Keratinocyte (primary cell): ENCODE measurements around the gene CNNM1.

Experiments
- EZH2 ChIP-seq: IDR thresholded peaks from one replicate; pipeline ENCODE4 v1.6.1; 2012; ENCODE audit warnings: inconsistent platforms, mild to moderate bottlenecking, low read length, moderate library complexity
- TF ChIP-seq, protein P1 (sequence below), 3 experiments: IDR thresholded peaks in 1 of 3; conservative IDR thresholded peaks in 1 of 3; optimal IDR thresholded peaks in 1 of 3; 2 replicates in 2 of 3; 3 replicates in 1 of 3; pipeline versions ENCODE3 to v1.5.1; 2011; ENCODE audit warnings: low read length in 3 of 3, mild to moderate bottlenecking in 3 of 3, moderate library complexity in 2 of 3, control low read depth in 1 of 3, inconsistent platforms in 1 of 3; ENCODE audit not compliant: insufficient read depth in 2 of 3; ENCODE audit errors: extremely low read depth in 1 of 3

DNA sequence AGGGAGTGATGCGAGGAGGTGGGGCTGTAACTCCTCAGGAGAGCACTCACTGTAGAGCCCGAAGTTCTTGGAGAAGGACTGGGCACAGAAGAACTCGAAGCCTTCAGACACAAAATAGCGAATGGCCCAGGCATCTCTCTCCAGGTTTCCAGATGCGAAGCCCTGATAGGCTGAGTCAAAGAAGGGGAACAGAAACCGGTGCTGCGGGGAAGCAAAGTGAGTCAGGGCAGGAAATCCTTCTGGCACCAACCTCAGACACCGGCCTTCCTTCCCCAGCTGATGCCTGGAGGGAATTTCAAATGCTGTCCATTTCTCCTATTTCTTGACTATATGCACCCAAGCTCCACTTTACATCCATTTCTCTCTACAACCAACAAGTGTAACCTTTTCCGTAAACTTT is 74.5 kb downstream of the CNNM1 start:
- no peak for TF ChIP-seq EZH2
- TF ChIP-seq, protein P1, sequence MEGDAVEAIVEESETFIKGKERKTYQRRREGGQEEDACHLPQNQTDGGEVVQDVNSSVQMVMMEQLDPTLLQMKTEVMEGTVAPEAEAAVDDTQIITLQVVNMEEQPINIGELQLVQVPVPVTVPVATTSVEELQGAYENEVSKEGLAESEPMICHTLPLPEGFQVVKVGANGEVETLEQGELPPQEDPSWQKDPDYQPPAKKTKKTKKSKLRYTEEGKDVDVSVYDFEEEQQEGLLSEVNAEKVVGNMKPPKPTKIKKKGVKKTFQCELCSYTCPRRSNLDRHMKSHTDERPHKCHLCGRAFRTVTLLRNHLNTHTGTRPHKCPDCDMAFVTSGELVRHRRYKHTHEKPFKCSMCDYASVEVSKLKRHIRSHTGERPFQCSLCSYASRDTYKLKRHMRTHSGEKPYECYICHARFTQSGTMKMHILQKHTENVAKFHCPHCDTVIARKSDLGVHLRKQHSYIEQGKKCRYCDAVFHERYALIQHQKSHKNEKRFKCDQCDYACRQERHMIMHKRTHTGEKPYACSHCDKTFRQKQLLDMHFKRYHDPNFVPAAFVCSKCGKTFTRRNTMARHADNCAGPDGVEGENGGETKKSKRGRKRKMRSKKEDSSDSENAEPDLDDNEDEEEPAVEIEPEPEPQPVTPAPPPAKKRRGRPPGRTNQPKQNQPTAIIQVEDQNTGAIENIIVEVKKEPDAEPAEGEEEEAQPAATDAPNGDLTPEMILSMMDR (optimal IDR thresholded peaks at IDR 0.05 in 1 of 3, IDR thresholded peaks at IDR 0.05 in 1 of 3, conservative IDR thresholded peaks at IDR 0.05 in 1 of 3; ENCODE audit: extremely low read depth in 1 of 3, insufficient read depth in 2 of 3, low read length in 3 of 3): no peak
